MCF 10A (cell line): Measurements from ENCODE around the gene SPTBN5. TPM values are rescaled to one million over a fixed set of nuclear protein-coding genes. Genes with fewer than 3 reads are reported as not detected.

ENCODE experiments used
- BruUV-seq: library from RNA; stranded (reverse); fragments of 400-500 nt; replicated peaks from 2 replicates; lab custom pipeline; 2021; lab: Mats Ljungman, UMichigan
- CTCF ChIA-PET: fragments of 300-600 bp; sonication (Branson Sonifier 250); formaldehyde crosslinking; extraction: SDS; loops from one replicate; lab custom pipeline; 2021; ENCODE audit warnings: antibody characterized with exemption, inconsistent platforms; lab: Yijun Ruan, JAX
- POLR2A ChIA-PET: fragments of 300-600, 350-650 bp; sonication (Branson Sonifier 250); formaldehyde crosslinking; extraction: SDS; loops from one replicate; lab custom pipeline; 2020; ENCODE audit warnings: antibody characterized with exemption, inconsistent platforms; lab: Yijun Ruan, JAX
- DNase-seq: peaks from one replicate; pipeline ENCODE4 v3.0.0-alpha.2; 2018; ENCODE audit not compliant: unreplicated experiment
- H3K27ac Mint-ChIP-seq: one replicate; pipeline ENCODE4 v1.8.0; 2022; ENCODE audit warnings: mild to moderate bottlenecking, low read depth, mixed read lengths; ENCODE audit not compliant: unreplicated experiment
- H3K27me3 Mint-ChIP-seq: one replicate; pipeline ENCODE4 v1.8.0; 2022; ENCODE audit warnings: mixed read lengths; ENCODE audit not compliant: insufficient read depth, unreplicated experiment
- H3K36me3 Mint-ChIP-seq: one replicate; pipeline ENCODE4 v1.8.0; 2022; ENCODE audit warnings: mild to moderate bottlenecking, moderate library complexity, mixed read lengths; ENCODE audit not compliant: insufficient read depth, unreplicated experiment
- H3K4me1 Mint-ChIP-seq: one replicate; pipeline ENCODE4 v1.8.0; 2022; ENCODE audit warnings: mixed read lengths; ENCODE audit not compliant: insufficient read depth, unreplicated experiment
- H3K4me3 Mint-ChIP-seq: one replicate; pipeline ENCODE4 v1.8.0; 2022; ENCODE audit warnings: mild to moderate bottlenecking, moderate library complexity, mixed read lengths; ENCODE audit not compliant: unreplicated experiment
- H3K9me3 Mint-ChIP-seq: one replicate; pipeline ENCODE4 v1.8.0; 2022; ENCODE audit warnings: mixed read lengths; ENCODE audit not compliant: unreplicated experiment
- CTCF ChIP-seq: fragments of 200-600 bp; IDR thresholded peaks from one replicate; pipeline ENCODE4 v1.8.0; 2022; ENCODE audit warnings: antibody characterized with exemption, mild to moderate bottlenecking; ENCODE audit not compliant: unreplicated experiment
- intact Hi-C: fragments of 100-400 bp; cut with micrococcal nuclease; formaldehyde crosslinking; loops from 2 replicates; pipeline ENCODE4 v1.14.1; 2022
- total RNA-seq: library from RNA; stranded (reverse); gene quantifications from 2 replicates; pipeline ENCODE4 v1.2.3, GENCODE V29; 2022

The SPTBN5 gene
- total RNA-seq, 1 experiment from 2014 or later, result 1.1 TPM

GRCh38 chr15:41852736-41853590, 40.9 kb downstream of the SPTBN5 start:
- no peak overlapping the region for H3K27ac Mint-ChIP-seq

GRCh38 chr15:41851755-41852370, 42.0 kb downstream of the SPTBN5 start:
- no peak for DNase-seq
- POLR2A ChIA-PET, result interaction anchor here (0.7 to 1.6 kb wide), 6 partner anchors 11 to 79 kb away, joined by 3 to 5 read pairs (median 4); partner anchors contain the start of genes MAPKBP1 and PLA2G4B
- CTCF ChIA-PET, result interaction anchor here (0.8 to 0.9 kb wide), 2 partner anchors 13 to 232 kb away, joined by 3 to 4 read pairs; partner anchors contain the start of gene PLA2G4B
- H3K4me3 Mint-ChIP-seq, result no peak overlapping the region
- H3K4me1 Mint-ChIP-seq, result no peaks in the 10 kb centered on the region
- H3K27ac Mint-ChIP-seq, result no peak overlapping the region
- intact Hi-C loops, result no loop called here
- no peak for TF ChIP-seq CTCF
- no peaks in the 10 kb centered on the region for H3K27me3 Mint-ChIP-seq
- BruUV-seq, result no TSS peak
- H3K9me3 Mint-ChIP-seq, result no peaks in the 10 kb centered on the region
- peaks cover 11% of the 10 kb centered on the region for H3K36me3 Mint-ChIP-seq

More at GRCh38 chr15:41852736-41853590, 40.9 kb downstream of the SPTBN5 start:
- H3K36me3 Mint-ChIP-seq, result peaks cover 11% of the 10 kb centered on the region
- no peak for TF ChIP-seq CTCF
- DNase-seq, result no peak
- no peaks in the 10 kb centered on the region for H3K9me3 Mint-ChIP-seq
- POLR2A ChIA-PET, result interaction anchor here (0.6 to 1.5 kb wide), 5 partner anchors 12 to 80 kb away, joined by 3 to 5 read pairs (median 3); no protein-coding TSS in a partner anchor
- intact Hi-C loops, result no loop called here
- CTCF ChIA-PET, result interaction anchor here (0.8 to 1.4 kb wide), 2 partner anchors 80 to 231 kb away, joined by 4 read pairs; no protein-coding TSS in a partner anchor
- no peaks in the 10 kb centered on the region for H3K27me3 Mint-ChIP-seq
- no peak overlapping the region for H3K4me3 Mint-ChIP-seq
- no TSS peak for BruUV-seq
- H3K4me1 Mint-ChIP-seq, result no peaks in the 10 kb centered on the region

- ChIA-PET CTCF (interaction anchor here (0.9 kb wide), 1 partner anchor 12 kb away, joined by 3 read pairs; the partner anchor contains the start of gene PLA2G4B), POLR2A (interaction anchor here (0.6 to 1.6 kb wide), 4 partner anchors 13 to 293 kb away, joined by 3 to 4 read pairs (median 4); partner anchors contain the start of genes MAPKBP1 and PLA2G4B)
- no peak overlapping the region for H3K27ac Mint-ChIP-seq
- H3K4me1 Mint-ChIP-seq, result no peaks in the 10 kb centered on the region
- no peaks in the 10 kb centered on the region for H3K27me3 Mint-ChIP-seq
- H3K9me3 Mint-ChIP-seq, result no peaks in the 10 kb centered on the region
- no peak for TF ChIP-seq CTCF
- no peak for DNase-seq
- no peak overlapping the region for H3K4me3 Mint-ChIP-seq
- intact Hi-C loops, result no loop called here
- BruUV-seq, result no TSS peak
- H3K36me3 Mint-ChIP-seq, result peaks cover 11% of the 10 kb centered on the region
Measured at GRCh38 chr15:41851167-41851523, 42.7 kb downstream of the SPTBN5 start.
